ENCODE results near the gene WDR83.
A peak's percentile ranks its signal among the peaks of the same experiment; 100 is the strongest.
"Not testable (repeated sequence)": the region's sequence is repeated elsewhere in the genome, so short reads cannot be mapped to it uniquely, and the experiment has no call there.

The WDR83 gene

GRCh38 chr19:12695096-12695495 lies 28.5 kb downstream of the WDR83 start:
- TF ChIP-seq CTCF (IDR thresholded peaks at IDR 0.05; ENCODE audit: insufficient read depth, low read depth, low read length, missing control alignments) = no peak
- no peak for DNase-seq (ENCODE audit: low read depth)
- no peak overlapping the region for H3K4me3 ChIP-seq (ENCODE audit: low read depth, low read length)

- TF ChIP-seq CTCF (IDR thresholded peaks at IDR 0.05; ENCODE audit: insufficient read depth, low read depth, low read length, missing control alignments) = no peak
Observed at GRCh38 chr19:12695514-12695913, 28.9 kb downstream of the WDR83 start.

GRCh38 chr19:12695997-12696365 lies 29.4 kb downstream of the WDR83 start:
- H3K4me3 ChIP-seq (ENCODE audit: low read depth, low read length) = peak overlapping the region; percentile 70
- no peak for DNase-seq (ENCODE audit: low read depth)
- no peak for TF ChIP-seq CTCF (IDR thresholded peaks at IDR 0.05; ENCODE audit: insufficient read depth, low read depth, low read length, missing control alignments)

More at GRCh38 chr19:12695514-12695913, 28.9 kb downstream of the WDR83 start:
- no peak for DNase-seq (ENCODE audit: low read depth)
- peak overlapping the region; percentile 70 for H3K4me3 ChIP-seq (ENCODE audit: low read depth, low read length)

- TF ChIP-seq CTCF (IDR thresholded peaks at IDR 0.05; ENCODE audit: insufficient read depth, low read depth, low read length, missing control alignments) = no peak
- peak within 1 kb of the TSS; percentile 70 for H3K4me3 ChIP-seq (ENCODE audit: low read depth, low read length)
- peak; percentile 98 for DNase-seq (ENCODE audit: low read depth)
Observed at GRCh38 chr19:12696366-12697335, 30.0 kb downstream of the WDR83 start, which contains the start of gene FBXW9. TSS of gene FBXW9 (minus strand) at chr19:12696631. CDS start at chr19:12696581, 50 bp downstream.

- not testable (repeated sequence) for DNase-seq (ENCODE audit: low read depth)
- H3K4me3 ChIP-seq (ENCODE audit: low read depth, low read length) = peak overlapping the region; percentile 70
Observed at GRCh38 chr19:12697425-12697824, 30.8 kb downstream of the WDR83 start.

- no peak overlapping the region for H3K4me3 ChIP-seq (ENCODE audit: low read depth, low read length)
Observed at GRCh38 chr19:12698138-12698537, 31.5 kb downstream of the WDR83 start.

More at GRCh38 chr19:12698138-12698537, 31.5 kb downstream of the WDR83 start:
- no peak for TF ChIP-seq CTCF (IDR thresholded peaks at IDR 0.05; ENCODE audit: insufficient read depth, low read depth, low read length, missing control alignments)
- no peak for DNase-seq (ENCODE audit: low read depth)
